Keratinocyte (primary cell): Measurements from ENCODE around the gene SMCP.

Experiments used
- CTCF ChIP-seq, 3 experiments: IDR thresholded peaks in 1 of 3; conservative IDR thresholded peaks in 1 of 3; optimal IDR thresholded peaks in 1 of 3; 2 replicates in 2 of 3; 3 replicates in 1 of 3; pipeline versions ENCODE3 to v1.5.1; 2011; ENCODE audit warnings: low read length in 3 of 3, mild to moderate bottlenecking in 3 of 3, moderate library complexity in 2 of 3, control low read depth in 1 of 3, inconsistent platforms in 1 of 3; ENCODE audit not compliant: insufficient read depth in 2 of 3; ENCODE audit errors: extremely low read depth in 1 of 3
- EZH2 ChIP-seq: IDR thresholded peaks from one replicate; pipeline ENCODE4 v1.6.1; 2012; ENCODE audit warnings: inconsistent platforms, mild to moderate bottlenecking, low read length, moderate library complexity

- TF ChIP-seq CTCF (optimal IDR thresholded peaks at IDR 0.05 in 1 of 3, IDR thresholded peaks at IDR 0.05 in 1 of 3, conservative IDR thresholded peaks at IDR 0.05 in 1 of 3; ENCODE audit: extremely low read depth in 1 of 3, insufficient read depth in 2 of 3, low read length in 3 of 3) (no peak), EZH2 (no peak)
These were observed 8.0 kb downstream of the SMCP start for GRCh38 chr1:152886085-152886484.
